Spleen (tissue), 7 donors: ENCODE results near the gene ZDHHC6.

ENCODE experiments used
- CTCF ChIP-seq, 11 experiments: fragments of 200-600 bp in 7 of 11; fragments of 450-650 bp in 4 of 11; sonication (generic) in 4 of 11; IDR thresholded peaks in 8 of 11; conservative IDR thresholded peaks in 3 of 11; 1 replicate in 7 of 11; 2 replicates in 4 of 11; pipeline versions ENCODE4 v1.4.0 to v1.8.0; 2016 to 2021; ENCODE audit warnings: antibody characterized with exemption in 11 of 11, inconsistent platforms in 4 of 11, mild to moderate bottlenecking in 1 of 11
- POLR2A ChIP-seq, 3 donors: fragments of 450-650 bp; IDR thresholded peaks; one replicate each; pipeline ENCODE4 v1.5.1; 2017; ENCODE audit warnings: antibody characterized with exemption in 3 of 3, mild to moderate bottlenecking in 1 of 3
- POLR2AphosphoS5 ChIP-seq, 3 donors: sonication (generic); formaldehyde crosslinking; IDR thresholded peaks; one replicate each; pipeline ENCODE4 v1.5.1; 2017; ENCODE audit warnings: antibody characterized with exemption in 3 of 3
- donor health status: DM: no; HTN: no; CAD: no; lungs with moderate emphysema.
- donor health status: DM: no; HTN: no; CAD: no.
- donor health status: DM: no; HTN: no; CAD: no.

DNA sequence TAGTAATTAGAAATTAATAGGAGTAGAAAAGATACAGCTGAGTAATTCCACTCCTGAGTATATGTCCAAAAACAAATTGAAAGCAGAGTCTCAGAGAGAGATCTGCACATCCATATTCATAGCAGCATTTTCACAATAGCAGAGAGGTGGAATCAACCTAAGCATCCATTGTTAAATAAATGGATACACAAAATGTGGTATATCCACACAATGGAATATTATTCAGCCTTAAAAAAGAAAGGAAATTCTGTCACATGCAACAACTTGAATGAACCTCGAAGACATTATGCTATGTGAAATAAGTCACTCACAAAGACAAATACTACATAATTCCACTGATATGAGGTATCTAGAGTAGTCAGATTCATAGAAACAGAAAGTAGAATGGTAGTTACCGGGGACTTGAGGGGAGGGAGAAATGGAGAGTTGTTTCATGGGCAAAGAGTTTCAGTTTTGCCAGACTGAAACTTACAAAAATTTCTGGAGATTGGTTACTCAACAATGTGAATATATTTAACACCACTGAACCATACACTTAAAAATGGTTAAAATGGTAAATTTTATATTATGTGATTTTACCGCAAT is 18.7 kb upstream of the ZDHHC6 start:
- TF ChIP-seq CTCF (IDR thresholded peaks at IDR 0.05 in 8 of 11, conservative IDR thresholded peaks at IDR 0.05 in 3 of 11) (no peak), POLR2AphosphoS5 (IDR thresholded peaks at IDR 0.05) (no peak), POLR2A (IDR thresholded peaks at IDR 0.05) (no peak)
